ENCODE measurements around the gene CCDC24. TPM values are rescaled to one million over a fixed set of nuclear protein-coding genes. Genes with fewer than 3 reads are reported as not detected.

Gene CCDC24
- polyA plus RNA-seq, 2 of the 4 experiments (the other 2 are of a cell fraction): 2.0 to 10.2 TPM

DNA sequence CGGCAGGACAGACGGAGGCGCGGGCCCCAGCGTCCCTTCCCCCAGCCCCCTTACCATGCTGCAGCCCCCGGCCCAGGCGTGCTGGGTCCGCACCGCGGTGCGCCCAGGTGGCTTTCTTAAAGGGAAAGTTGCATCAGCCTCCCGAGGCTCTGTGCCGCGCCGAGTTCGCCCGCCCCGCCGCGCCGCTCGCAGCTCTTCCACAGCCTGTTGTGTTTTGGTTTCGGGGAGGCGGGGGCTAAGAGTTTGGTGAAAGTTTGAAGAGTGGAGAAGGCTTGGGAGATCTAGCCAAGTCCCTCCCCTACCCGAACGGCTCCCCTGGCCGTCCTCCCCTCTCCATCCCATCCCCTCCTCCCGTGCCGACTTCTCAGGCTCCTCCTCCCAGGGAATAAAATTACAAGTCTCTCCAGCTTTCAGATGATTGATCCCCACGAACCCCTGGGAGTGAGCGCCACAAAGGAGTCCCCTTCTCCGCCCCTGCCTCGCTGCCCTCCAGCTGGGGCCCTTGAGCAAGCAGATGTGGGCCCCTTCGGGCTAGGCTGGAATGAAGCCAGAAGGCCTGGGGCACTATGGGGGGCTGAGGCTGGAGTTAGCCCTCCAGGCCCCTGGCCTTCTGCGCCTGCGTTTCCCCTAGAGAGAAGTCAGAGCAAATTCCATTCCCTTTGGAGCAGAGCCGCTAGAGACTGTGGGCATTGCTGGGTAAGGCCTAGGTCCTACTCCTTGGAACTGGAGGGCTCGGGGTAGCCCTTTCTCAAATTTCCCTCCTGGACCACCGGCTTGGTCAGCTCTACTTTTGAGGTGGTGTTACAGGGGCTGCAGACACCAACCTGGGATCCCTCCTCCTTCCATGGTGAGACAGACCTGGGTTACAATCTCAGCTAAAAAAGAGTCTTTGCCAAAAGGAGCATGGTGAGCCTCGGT, 40.1 kb downstream of the CCDC24 start, which contains the start of gene SLC6A9:
Gene SLC6A9, minus strand, starts transcription at position 211 of the 918 bp plus-strand sequence. CDS start 7,185 bp downstream, outside the sequence.
- H3K27ac ChIP-seq: peak within 1 kb of the TSS; percentile 96 to 99
- peak in 1 of 2 experiments; percentile 47 for DNase-seq (ENCODE audit: low read depth in 1 of 2, low spot score in 1 of 2)
- peak within 1 kb of the TSS; percentile 93 for H3K4me2 ChIP-seq
- TF ChIP-seq RFX5 (IDR thresholded peaks at IDR 0.05) (no peak), RAD21 (conservative IDR thresholded peaks at IDR 0.05 in 1 of 2, IDR thresholded peaks at IDR 0.05 in 1 of 2) (no peak), JUNB (IDR thresholded peaks at IDR 0.05) (no peak), JUN (IDR thresholded peaks at IDR 0.05) (0 out of 5 replicates have a peak, but pooled peaks of 1 of the 2 experiments have one; percentile 13), PHF8 (IDR thresholded peaks at IDR 0.05; ENCODE audit: borderline replicate concordance, low read depth) (no peak), POLR2A (IDR thresholded peaks at IDR 0.05; ENCODE audit: low read length) (no peak)
- ChIA-PET CTCF (interaction anchor here (0.9 to 25.3 kb wide), 5 partner anchors 16 to 268 kb away, joined by 3 to 412 read pairs (median 4); no protein-coding TSS in a partner anchor), POLR2A (no interaction called here)
- H3K4me1 ChIP-seq: peaks cover 40% of the 10 kb centered on the region
- H3K9me3 ChIP-seq: no peaks in the 10 kb centered on the region
- ATAC-seq: peak; percentile 14 to 19; a peak in 4 of 6 replicates
- 23% methylated on average over 24 of the region's 40 CpGs for WGBS (ENCODE audit: missing lambda C conversion rate)
- peak within 1 kb of the TSS; percentile 82 for H3K4me3 ChIP-seq
- no peak for FAIRE-seq

DNA sequence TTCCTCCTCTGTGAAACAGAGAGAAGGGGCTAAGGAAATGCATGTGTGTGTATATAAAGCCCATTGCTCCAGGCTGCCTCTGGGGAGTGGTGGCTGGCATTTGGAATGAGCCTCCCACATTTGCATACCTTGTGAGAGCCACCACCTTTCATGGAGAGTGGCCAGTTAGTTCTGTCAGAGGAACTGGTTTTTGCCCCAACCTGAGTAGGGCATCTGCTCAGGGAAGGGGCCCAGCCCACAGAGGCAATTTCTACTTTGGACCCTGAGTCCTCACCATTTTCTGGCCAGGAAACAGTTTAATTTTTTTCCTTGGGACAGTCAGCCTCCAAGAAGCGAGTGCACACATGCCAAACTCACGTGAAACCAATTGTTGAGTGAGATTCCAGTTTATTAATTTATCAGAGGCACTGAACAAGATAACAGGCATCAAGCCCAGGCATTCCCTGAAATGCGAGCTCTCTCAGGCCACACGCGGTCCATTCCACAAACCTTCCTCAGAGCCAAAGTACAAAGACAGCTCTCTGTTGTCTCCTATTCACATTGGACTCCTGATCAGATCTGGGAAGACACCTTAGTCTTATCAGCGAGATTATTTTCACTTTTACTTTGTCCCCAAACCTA, 40.9 kb downstream of the CCDC24 start:
- POLR2A ChIA-PET: no interaction called here
- no peak overlapping the region for H3K4me3 ChIP-seq
- 89% methylated on average over 6 of the region's 6 CpGs for WGBS (ENCODE audit: missing lambda C conversion rate)
- H3K4me1 ChIP-seq: peaks cover 42% of the 10 kb centered on the region
- TF ChIP-seq ESRRA (IDR thresholded peaks at IDR 0.05; ENCODE audit: borderline replicate concordance, low read length) (no peak), BHLHE40 (IDR thresholded peaks at IDR 0.05; ENCODE audit: low read depth, low read length) (no peak), RAD21 (conservative IDR thresholded peaks at IDR 0.05 in 1 of 2, IDR thresholded peaks at IDR 0.05 in 1 of 2) (no peak)
- CTCF ChIA-PET: interaction anchor here (0.9 to 25.3 kb wide), 5 partner anchors 15 to 268 kb away, joined by 3 to 412 read pairs (median 4); no protein-coding TSS in a partner anchor
- no peak for DNase-seq (ENCODE audit: low read depth in 1 of 2, low spot score in 1 of 2)
- no peak for FAIRE-seq
- H3K27ac ChIP-seq: peak overlapping the region; percentile 96 to 99
- no peaks in the 10 kb centered on the region for H3K9me3 ChIP-seq
- peak overlapping the region; percentile 93 for H3K4me2 ChIP-seq
- ATAC-seq: no peak

DNA sequence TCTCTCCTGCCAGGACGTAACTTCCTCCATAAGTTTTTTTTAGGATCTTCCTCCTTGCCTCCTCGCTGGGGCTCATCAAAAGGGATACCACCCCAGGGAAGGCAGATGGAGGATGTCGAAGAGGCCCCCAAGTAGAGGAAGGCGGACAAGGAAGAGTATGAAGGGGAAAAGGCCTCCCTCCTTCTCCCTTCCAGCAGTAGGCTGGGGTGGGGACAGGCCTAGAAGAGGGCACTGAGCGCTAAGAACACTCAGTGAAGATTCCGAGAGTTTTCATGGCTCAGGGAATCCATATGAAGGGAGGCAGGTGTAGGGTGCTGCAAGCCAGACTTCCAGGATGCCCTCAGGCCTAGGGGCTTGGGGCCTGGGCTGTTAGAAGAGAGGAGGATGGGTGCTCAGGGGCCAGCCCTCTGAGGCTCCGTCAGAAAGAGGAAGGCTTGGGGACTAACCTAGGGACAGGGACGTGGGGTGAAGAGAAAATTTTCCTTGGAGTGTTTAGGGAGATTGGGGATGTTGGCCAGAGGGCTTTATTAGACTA, 41.7 kb downstream of the CCDC24 start:
- ATAC-seq: no peak
- no peak overlapping the region for H3K4me2 ChIP-seq
- H3K27ac ChIP-seq: 0 out of 6 replicates have a peak overlapping the region, but pooled peaks of 1 of the 2 experiments have one; percentile 20
- ChIA-PET CTCF (interaction anchor here (1.0 to 25.3 kb wide), 3 partner anchors 14 to 46 kb away, joined by 3 to 412 read pairs (median 68); no protein-coding TSS in a partner anchor), POLR2A (no interaction called here)
- 95% methylated on average over 8 of the region's 8 CpGs for WGBS (ENCODE audit: missing lambda C conversion rate)
- no peaks in the 10 kb centered on the region for H3K9me3 ChIP-seq
- FAIRE-seq: no peak
- no peak overlapping the region for H3K4me3 ChIP-seq
- H3K4me1 ChIP-seq: peaks cover 38% of the 10 kb centered on the region
- no peak for DNase-seq (ENCODE audit: low read depth in 1 of 2, low spot score in 1 of 2)
- TF ChIP-seq CEBPB (IDR thresholded peaks at IDR 0.05) (no peak), NFE2L2 (conservative IDR thresholded peaks at IDR 0.05; ENCODE audit: low read length) (no peak), HDAC2 (IDR thresholded peaks at IDR 0.05) (no peak), HOXB5 (CRISPR knock-in tag; IDR thresholded peaks at IDR 0.05) (no peak), EHMT2 (IDR thresholded peaks at IDR 0.05; ENCODE audit: low read depth) (no peak), RNF2 (IDR thresholded peaks at IDR 0.05; ENCODE audit: borderline replicate concordance, low read depth) (no peak), EHF (CRISPR knock-in tag; IDR thresholded peaks at IDR 0.05) (no peak), KDM5A (IDR thresholded peaks at IDR 0.05) (no peak), HEYL (CRISPR knock-in tag; IDR thresholded peaks at IDR 0.05) (no peak), JUN (IDR thresholded peaks at IDR 0.05) (no peak), HOXA7 (CRISPR knock-in tag; IDR thresholded peaks at IDR 0.05) (no peak), ZC3H11A (IDR thresholded peaks at IDR 0.05) (no peak), JUNB (IDR thresholded peaks at IDR 0.05) (no peak), SREBF2 (IDR thresholded peaks at IDR 0.05) (no peak), MAFK (IDR thresholded peaks at IDR 0.05; ENCODE audit: partially characterized antibody) (no peak), SMC3 (IDR thresholded peaks at IDR 0.05) (no peak), HOXB13 (CRISPR knock-in tag; IDR thresholded peaks at IDR 0.05; ENCODE audit: low read depth) (no peak)
- TF ChIP-seq, protein P1, sequence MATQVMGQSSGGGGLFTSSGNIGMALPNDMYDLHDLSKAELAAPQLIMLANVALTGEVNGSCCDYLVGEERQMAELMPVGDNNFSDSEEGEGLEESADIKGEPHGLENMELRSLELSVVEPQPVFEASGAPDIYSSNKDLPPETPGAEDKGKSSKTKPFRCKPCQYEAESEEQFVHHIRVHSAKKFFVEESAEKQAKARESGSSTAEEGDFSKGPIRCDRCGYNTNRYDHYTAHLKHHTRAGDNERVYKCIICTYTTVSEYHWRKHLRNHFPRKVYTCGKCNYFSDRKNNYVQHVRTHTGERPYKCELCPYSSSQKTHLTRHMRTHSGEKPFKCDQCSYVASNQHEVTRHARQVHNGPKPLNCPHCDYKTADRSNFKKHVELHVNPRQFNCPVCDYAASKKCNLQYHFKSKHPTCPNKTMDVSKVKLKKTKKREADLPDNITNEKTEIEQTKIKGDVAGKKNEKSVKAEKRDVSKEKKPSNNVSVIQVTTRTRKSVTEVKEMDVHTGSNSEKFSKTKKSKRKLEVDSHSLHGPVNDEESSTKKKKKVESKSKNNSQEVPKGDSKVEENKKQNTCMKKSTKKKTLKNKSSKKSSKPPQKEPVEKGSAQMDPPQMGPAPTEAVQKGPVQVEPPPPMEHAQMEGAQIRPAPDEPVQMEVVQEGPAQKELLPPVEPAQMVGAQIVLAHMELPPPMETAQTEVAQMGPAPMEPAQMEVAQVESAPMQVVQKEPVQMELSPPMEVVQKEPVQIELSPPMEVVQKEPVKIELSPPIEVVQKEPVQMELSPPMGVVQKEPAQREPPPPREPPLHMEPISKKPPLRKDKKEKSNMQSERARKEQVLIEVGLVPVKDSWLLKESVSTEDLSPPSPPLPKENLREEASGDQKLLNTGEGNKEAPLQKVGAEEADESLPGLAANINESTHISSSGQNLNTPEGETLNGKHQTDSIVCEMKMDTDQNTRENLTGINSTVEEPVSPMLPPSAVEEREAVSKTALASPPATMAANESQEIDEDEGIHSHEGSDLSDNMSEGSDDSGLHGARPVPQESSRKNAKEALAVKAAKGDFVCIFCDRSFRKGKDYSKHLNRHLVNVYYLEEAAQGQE (IDR thresholded peaks at IDR 0.05): no peak
- TF ChIP-seq, protein P2, sequence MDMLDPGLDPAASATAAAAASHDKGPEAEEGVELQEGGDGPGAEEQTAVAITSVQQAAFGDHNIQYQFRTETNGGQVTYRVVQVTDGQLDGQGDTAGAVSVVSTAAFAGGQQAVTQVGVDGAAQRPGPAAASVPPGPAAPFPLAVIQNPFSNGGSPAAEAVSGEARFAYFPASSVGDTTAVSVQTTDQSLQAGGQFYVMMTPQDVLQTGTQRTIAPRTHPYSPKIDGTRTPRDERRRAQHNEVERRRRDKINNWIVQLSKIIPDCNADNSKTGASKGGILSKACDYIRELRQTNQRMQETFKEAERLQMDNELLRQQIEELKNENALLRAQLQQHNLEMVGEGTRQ (IDR thresholded peaks at IDR 0.05): no peak
- TF ChIP-seq, protein P3, sequence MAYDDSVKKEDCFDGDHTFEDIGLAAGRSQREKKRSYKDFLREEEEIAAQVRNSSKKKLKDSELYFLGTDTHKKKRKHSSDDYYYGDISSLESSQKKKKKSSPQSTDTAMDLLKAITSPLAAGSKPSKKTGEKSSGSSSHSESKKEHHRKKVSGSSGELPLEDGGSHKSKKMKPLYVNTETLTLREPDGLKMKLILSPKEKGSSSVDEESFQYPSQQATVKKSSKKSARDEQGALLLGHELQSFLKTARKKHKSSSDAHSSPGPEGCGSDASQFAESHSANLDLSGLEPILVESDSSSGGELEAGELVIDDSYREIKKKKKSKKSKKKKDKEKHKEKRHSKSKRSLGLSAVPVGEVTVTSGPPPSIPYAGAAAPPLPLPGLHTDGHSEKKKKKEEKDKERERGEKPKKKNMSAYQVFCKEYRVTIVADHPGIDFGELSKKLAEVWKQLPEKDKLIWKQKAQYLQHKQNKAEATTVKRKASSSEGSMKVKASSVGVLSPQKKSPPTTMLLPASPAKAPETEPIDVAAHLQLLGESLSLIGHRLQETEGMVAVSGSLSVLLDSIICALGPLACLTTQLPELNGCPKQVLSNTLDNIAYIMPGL (CRISPR knock-in tag; IDR thresholded peaks at IDR 0.05; ENCODE audit: borderline replicate concordance): no peak
